ENCODE measurements around the gene ATXN1. TPM values are rescaled to one million over a fixed set of nuclear protein-coding genes. Genes with fewer than 3 reads are reported as not detected.

ATXN1 gene
- total RNA-seq, 1 donor from 2014 or later = 6.1 TPM

DNA sequence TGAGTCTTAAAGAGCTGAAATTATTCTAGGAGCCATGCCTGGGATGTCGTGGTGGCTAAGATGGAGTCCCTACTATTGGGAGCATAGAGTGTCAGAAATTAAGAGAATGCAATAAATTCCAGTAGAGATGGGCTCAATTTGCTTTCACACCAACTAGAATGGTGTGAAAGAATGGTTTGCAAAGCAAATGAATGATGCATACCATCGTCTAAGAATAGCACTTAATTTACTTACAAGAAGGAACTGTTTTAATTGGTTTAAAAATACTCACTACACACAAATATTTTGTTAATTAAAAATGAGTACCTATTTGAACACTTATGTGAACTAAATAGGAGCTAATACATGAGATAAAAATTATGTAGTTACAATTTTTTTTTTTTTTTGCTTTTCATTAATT lies 390.3 kb downstream of the ATXN1 start:
- DNase-seq (ENCODE audit: low read depth) = no peak
- TF ChIP-seq, protein P1, sequence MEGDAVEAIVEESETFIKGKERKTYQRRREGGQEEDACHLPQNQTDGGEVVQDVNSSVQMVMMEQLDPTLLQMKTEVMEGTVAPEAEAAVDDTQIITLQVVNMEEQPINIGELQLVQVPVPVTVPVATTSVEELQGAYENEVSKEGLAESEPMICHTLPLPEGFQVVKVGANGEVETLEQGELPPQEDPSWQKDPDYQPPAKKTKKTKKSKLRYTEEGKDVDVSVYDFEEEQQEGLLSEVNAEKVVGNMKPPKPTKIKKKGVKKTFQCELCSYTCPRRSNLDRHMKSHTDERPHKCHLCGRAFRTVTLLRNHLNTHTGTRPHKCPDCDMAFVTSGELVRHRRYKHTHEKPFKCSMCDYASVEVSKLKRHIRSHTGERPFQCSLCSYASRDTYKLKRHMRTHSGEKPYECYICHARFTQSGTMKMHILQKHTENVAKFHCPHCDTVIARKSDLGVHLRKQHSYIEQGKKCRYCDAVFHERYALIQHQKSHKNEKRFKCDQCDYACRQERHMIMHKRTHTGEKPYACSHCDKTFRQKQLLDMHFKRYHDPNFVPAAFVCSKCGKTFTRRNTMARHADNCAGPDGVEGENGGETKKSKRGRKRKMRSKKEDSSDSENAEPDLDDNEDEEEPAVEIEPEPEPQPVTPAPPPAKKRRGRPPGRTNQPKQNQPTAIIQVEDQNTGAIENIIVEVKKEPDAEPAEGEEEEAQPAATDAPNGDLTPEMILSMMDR (conservative IDR thresholded peaks at IDR 0.05; ENCODE audit: low read depth, low read length) = no peak
- H3K4me3 ChIP-seq (ENCODE audit: low read depth, low read length) = no peak overlapping the region

DNA sequence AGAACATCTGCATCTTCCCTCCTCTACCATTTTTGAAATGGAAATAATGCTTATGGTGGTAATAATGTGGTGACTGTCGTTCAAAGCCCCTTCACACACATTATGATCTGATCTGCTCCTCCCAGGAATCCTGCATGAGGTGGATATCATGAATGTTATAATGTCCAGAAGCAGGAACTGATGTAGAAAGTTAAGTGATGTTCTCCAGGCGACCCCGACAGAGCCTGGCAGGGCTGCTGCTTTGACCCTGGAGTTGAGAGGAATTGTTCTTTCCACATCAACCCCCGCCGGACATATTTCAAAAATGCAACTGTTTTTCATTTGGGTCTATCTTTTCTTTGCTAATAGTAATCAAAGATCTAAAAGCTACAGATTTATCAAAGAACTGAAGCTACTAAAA lies 391.3 kb downstream of the ATXN1 start:
- no peak overlapping the region for H3K4me3 ChIP-seq (ENCODE audit: low read depth, low read length)
- TF ChIP-seq, protein P1 (conservative IDR thresholded peaks at IDR 0.05; ENCODE audit: low read depth, low read length) = no peak
- DNase-seq (ENCODE audit: low read depth) = no peak

DNA sequence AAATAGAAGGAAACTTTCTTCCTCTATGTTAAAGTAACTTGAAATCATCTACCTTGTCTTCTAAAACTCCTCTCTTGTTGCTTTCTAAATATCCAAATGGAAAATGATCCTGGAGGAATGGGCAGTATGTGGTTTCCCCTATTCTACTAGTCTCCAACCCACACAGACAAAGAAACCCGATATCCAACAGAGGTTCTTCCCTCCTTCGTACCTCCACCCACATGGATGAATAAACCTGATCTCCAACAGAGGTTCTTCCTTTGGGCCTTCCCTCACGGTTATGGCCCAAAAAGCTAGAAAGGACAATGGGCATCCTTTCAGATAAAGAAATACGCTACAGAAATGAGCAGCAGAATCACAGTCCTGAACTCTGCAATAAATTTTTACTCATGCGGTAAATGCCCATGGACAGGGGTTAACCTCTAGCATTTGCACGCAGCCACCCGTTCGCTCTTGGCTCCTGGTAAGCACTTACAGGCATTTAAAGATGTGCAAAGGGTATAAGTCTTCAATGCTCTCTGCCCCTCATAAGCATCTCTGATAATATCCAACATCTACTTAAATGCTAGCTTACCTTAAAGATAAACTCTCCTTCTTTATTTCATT lies 392.0 kb downstream of the ATXN1 start:
- TF ChIP-seq, protein P1 (conservative IDR thresholded peaks at IDR 0.05; ENCODE audit: low read depth, low read length) = no peak
- no peak overlapping the region for H3K4me3 ChIP-seq (ENCODE audit: low read depth, low read length)
- no peak for DNase-seq (ENCODE audit: low read depth)

DNA sequence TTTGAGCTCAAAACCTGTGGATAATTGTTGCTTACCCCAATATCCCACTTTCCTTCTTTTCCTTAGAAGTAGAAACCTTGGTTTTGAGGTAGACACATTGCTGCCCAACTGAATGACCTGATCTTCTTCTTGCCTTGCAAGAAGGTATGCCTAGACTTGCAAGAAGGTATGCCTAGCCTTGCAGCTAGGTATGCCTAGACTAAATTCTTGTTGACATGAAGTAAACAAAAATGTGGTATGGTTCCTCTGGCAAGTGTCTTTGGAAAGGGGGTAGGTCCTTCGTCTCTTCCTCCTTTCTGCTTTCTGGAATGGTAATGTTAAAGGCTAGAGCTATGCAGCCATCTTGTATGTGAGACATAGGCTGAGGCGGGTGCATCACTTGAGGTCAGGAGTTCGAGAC lies 393.7 kb downstream of the ATXN1 start:
- H3K4me3 ChIP-seq (ENCODE audit: low read depth, low read length) = no peak overlapping the region
- TF ChIP-seq, protein P1 (conservative IDR thresholded peaks at IDR 0.05; ENCODE audit: low read depth, low read length) = no peak
- no peak for DNase-seq (ENCODE audit: low read depth)

DNA sequence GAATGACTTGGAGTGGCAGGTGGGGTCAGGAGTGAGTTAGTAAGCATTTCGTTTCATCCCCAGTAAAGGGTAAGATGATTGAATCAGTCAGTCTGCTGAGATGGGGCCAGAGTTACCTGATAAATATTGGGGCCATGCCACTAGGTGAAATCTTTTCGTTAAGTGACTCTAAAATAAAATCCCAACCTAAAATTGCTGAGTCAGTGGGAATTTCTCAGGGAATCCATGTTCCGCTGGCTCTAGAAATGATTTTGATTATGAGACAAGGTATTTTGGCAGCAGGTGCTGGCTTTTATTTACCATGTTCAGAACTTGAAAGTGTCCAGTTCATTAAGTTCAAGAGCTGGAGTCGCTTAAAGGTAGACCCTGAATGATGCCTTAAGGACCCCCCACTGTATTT lies 397.5 kb downstream of the ATXN1 start:
- no peak overlapping the region for H3K4me3 ChIP-seq (ENCODE audit: low read depth, low read length)
- DNase-seq (ENCODE audit: low read depth) = no peak
- TF ChIP-seq, protein P1 (conservative IDR thresholded peaks at IDR 0.05; ENCODE audit: low read depth, low read length) = no peak

DNA sequence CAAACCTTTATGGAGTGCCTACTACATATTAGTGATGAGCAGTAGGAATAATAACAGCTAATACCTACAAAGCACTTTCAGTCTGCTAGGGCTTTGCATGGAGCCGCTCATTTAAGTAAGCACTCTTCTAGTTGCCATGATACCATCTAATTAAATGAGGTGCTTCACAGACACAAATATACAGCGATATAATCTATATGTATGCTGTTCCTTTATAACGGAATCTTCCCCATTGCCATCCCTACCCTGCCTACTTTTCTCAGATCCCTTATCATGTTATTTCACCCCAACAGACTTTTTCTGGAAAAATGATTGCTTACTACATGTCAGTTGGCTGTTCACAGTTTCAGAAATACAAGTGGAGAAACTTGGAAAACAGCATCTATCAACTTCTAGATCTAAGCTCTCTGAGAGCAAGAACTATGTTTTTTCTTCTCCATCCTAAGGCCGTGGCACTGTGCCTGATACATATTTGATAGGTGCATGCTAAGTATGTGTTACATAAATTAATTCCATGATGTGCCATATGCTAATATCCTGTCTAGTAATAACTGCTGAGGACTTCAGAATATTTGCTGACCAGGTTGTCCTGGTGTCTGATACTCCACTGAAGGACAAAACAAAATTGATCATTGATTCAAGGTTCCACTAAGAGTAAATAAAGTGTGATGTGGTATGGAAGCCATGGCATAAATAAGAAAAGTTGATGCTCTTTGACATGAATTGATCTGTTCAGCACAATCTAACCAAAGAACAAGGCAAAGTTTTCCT lies 398.3 kb downstream of the ATXN1 start:
- DNase-seq (ENCODE audit: low read depth) = no peak
- no peak overlapping the region for H3K4me3 ChIP-seq (ENCODE audit: low read depth, low read length)
- TF ChIP-seq, protein P1 (conservative IDR thresholded peaks at IDR 0.05; ENCODE audit: low read depth, low read length) = no peak

DNA sequence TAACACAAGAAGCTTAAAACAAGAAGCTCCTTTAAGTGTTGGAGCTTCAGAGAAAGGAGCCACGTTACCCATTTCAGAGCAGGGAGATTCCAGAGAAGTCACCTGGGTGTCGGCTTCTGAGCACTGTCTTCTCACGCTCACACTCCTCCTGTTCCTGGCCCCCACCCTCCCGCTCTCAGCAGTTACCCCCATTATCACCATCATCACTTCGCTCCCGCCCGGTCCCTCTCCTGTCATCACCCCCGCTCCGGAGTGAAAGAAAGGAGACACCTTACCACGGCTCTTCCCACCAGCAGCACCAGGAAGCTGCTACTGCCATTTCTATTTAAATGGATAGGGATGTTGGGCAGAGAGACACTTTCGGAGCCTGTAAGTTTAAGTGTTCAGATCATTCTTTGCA lies 399.0 kb downstream of the ATXN1 start:
- no peak overlapping the region for H3K4me3 ChIP-seq (ENCODE audit: low read depth, low read length)
- no peak for DNase-seq (ENCODE audit: low read depth)
- TF ChIP-seq, protein P1 (conservative IDR thresholded peaks at IDR 0.05; ENCODE audit: low read depth, low read length) = no peak

Data from epithelial cell of proximal tubule (primary cell).